GM12878 (cell line): ENCODE results near the gene PIGS. TPM values are rescaled to one million over a fixed set of nuclear protein-coding genes. Genes with fewer than 3 reads are reported as not detected.

Source experiments
- ATF3 ChIP-seq: IDR thresholded peaks from 2 replicates; pipeline ENCODE4 v1.6.1; 2011; ENCODE audit warnings: low read depth, mild to moderate bottlenecking, low read length, moderate library complexity, borderline replicate concordance; ENCODE audit errors: extremely low read depth
- ATF7 ChIP-seq: fragments of 450-650 bp; IDR thresholded peaks from 2 replicates; pipeline ENCODE4 v1.6.1; 2016; ENCODE audit warnings: low read depth, mild to moderate bottlenecking
- CBFB ChIP-seq: IDR thresholded peaks from 2 replicates; pipeline ENCODE4 v1.6.1; 2016; ENCODE audit warnings: antibody characterized with exemption, low read depth
- CEBPB ChIP-seq, 2 experiments: fragments of 150-350 bp in 1 of 2; IDR thresholded peaks; 2 replicates each; pipeline ENCODE4 v1.6.1; 2012 to 2014; ENCODE audit warnings: low read depth in 2 of 2, low read length in 2 of 2, borderline replicate concordance in 1 of 2, inconsistent platforms in 1 of 2
- CREB1 ChIP-seq: IDR thresholded peaks from 2 replicates; pipeline ENCODE4 v1.6.1; 2012; ENCODE audit warnings: low read depth, mild to moderate bottlenecking, inconsistent platforms
- EGR1 ChIP-seq, 2 experiments: IDR thresholded peaks; 1 replicate in 1 of 2; 2 replicates in 1 of 2; pipeline ENCODE4 v1.6.1; 2011 to 2012; ENCODE audit warnings: low read depth in 2 of 2, low read length in 2 of 2, borderline replicate concordance in 1 of 2, mild to moderate bottlenecking in 1 of 2, moderate library complexity in 1 of 2
- ELK1 ChIP-seq: IDR thresholded peaks from 2 replicates; pipeline ENCODE4 v1.6.1; 2012; ENCODE audit warnings: low read depth, low read length, improper control_type of control experiment
- ETV6 ChIP-seq, 2 experiments: fragments of 450-650 bp in 1 of 2; IDR thresholded peaks in 1 of 2; conservative IDR thresholded peaks in 1 of 2; 2 replicates each; pipeline ENCODE4 v1.6.1; 2014; ENCODE audit warnings: antibody characterized with exemption in 1 of 2, borderline replicate concordance in 1 of 2, low read depth in 1 of 2, mild to moderate bottlenecking in 1 of 2, moderate library complexity in 1 of 2
- HDAC6 ChIP-seq: fragments of 200-600 bp; sonication (generic); IDR thresholded peaks from one replicate; pipeline ENCODE4 v1.8.0; 2017; ENCODE audit warnings: antibody characterized with exemption; ENCODE audit not compliant: unreplicated experiment
- HDGF ChIP-seq: fragments of 450-650 bp; IDR thresholded peaks from 2 replicates; pipeline ENCODE4 v1.6.1; 2016; ENCODE audit warnings: antibody characterized with exemption
- JUND ChIP-seq: IDR thresholded peaks from 2 replicates; pipeline ENCODE4 v1.6.1; 2012; ENCODE audit warnings: low read depth, mild to moderate bottlenecking, low read length, improper control_type of control experiment, moderate library complexity
- MEF2B ChIP-seq: fragments of 450-650 bp; IDR thresholded peaks from 2 replicates; pipeline ENCODE4 v1.6.1; 2018; ENCODE audit warnings: mild to moderate bottlenecking, moderate library complexity; ENCODE audit not compliant: partially characterized antibody, poor library complexity, severe bottlenecking
- MYC ChIP-seq: IDR thresholded peaks from 2 replicates; pipeline ENCODE4 v1.6.1; 2011; ENCODE audit warnings: mild to moderate bottlenecking, low read length, moderate library complexity, inconsistent platforms; ENCODE audit not compliant: insufficient read depth, insufficient replicate concordance, insufficient read length, severe bottlenecking
- NKRF ChIP-seq: fragments of 450-650 bp; conservative IDR thresholded peaks from 2 replicates; pipeline ENCODE4 v1.6.1; 2017; ENCODE audit warnings: mild to moderate bottlenecking, moderate library complexity
- NR2C1 ChIP-seq: fragments of 450-650 bp; IDR thresholded peaks from 2 replicates; pipeline ENCODE4 v1.6.1; 2017; ENCODE audit warnings: antibody characterized with exemption, mild to moderate bottlenecking, moderate library complexity
- NRF1 ChIP-seq: conservative IDR thresholded peaks from 2 replicates; pipeline ENCODE4 v1.6.1; 2011; ENCODE audit warnings: mild to moderate bottlenecking, low read depth, low read length, improper control_type of control experiment
- PAX8 ChIP-seq: fragments of 450-650 bp; IDR thresholded peaks from 2 replicates; pipeline ENCODE4 v1.6.1; 2017; ENCODE audit warnings: mild to moderate bottlenecking, moderate library complexity
- RB1 ChIP-seq: fragments of 450-650 bp; formaldehyde crosslinking; IDR thresholded peaks from 2 replicates; pipeline ENCODE4 v1.6.1; 2017; ENCODE audit warnings: mild to moderate bottlenecking, borderline replicate concordance
- SREBF2 ChIP-seq: IDR thresholded peaks from 2 replicates; pipeline ENCODE4 v1.6.1; 2012; ENCODE audit warnings: mild to moderate bottlenecking, low read length
- TBL1XR1 ChIP-seq: IDR thresholded peaks from 2 replicates; pipeline ENCODE4 v1.6.1; 2012; ENCODE audit warnings: low read depth, low read length, improper control_type of control experiment
- USF2 ChIP-seq: IDR thresholded peaks from 2 replicates; pipeline ENCODE4 v1.6.1; 2011; ENCODE audit warnings: low read depth, low read length, improper control_type of control experiment, borderline replicate concordance
- ZBTB40 ChIP-seq: fragments of 450-650 bp; IDR thresholded peaks from 2 replicates; pipeline ENCODE4 v1.6.1; 2016; ENCODE audit warnings: mild to moderate bottlenecking, moderate library complexity, borderline replicate concordance
- polyA plus RNA-seq, 11 experiments: library from polyadenylated mRNA; depleted of rRNA in 4 of 11; unstranded in 6 of 11; stranded (reverse) in 5 of 11; fragments of >200 nt; fragmentation: Nextera tagmentation in 4 of 11; fragmentation: Illumina TruSeq in 1 of 11; extraction: Ambion mirVana in 4 of 11; extraction: Trizol in 1 of 11; gene quantifications; 1 replicate in 1 of 11; 2 replicates in 10 of 11; pipeline versions ENCODE4 v1.2.1 to v1.2.3, GENCODE V29; 2011 to 2016; ENCODE audit warnings: inconsistent platforms in 2 of 11, missing spikeins in 2 of 11, low read depth in 1 of 11
- total RNA-seq, 4 experiments: library from RNA; depleted of rRNA in 3 of 4; stranded (reverse); fragments of >200 nt in 3 of 4; fragmentation: Illumina TruSeq in 1 of 4; extraction: Trizol in 1 of 4; gene quantifications; 2 replicates each; pipeline versions ENCODE4 v1.2.1 to v1.2.3, GENCODE V29; 2013 to 2021

PIGS gene
- total and polyA plus RNA-seq, 10 of the 15 experiments (the other 5 are each of a cell fraction or from before 2014, with no cell fraction given), result 27.5 to 73.7 (median 50.7) TPM

- TF ChIP-seq JUND (no peak), MEF2B (no peak), MYC (no peak), NR2C1 (no peak), ATF3 (no peak), HDGF (peak; percentile 91), ELK1 (no peak), EGR1 (IDR thresholded peaks at IDR 0.05; ENCODE audit: borderline replicate concordance in 1 of 2, low read depth in 2 of 2, low read length in 2 of 2) (no peak), CBFB (no peak; the same call in 1 of the 2 replicates), CREB1 (peak; percentile 73), USF2 (no peak), NKRF (peak; percentile 63), ATF7 (no peak), TBL1XR1 (no peak), ETV6 (conservative IDR thresholded peaks at IDR 0.05 in 1 of 2, IDR thresholded peaks at IDR 0.05 in 1 of 2; ENCODE audit: borderline replicate concordance in 1 of 2, low read depth in 1 of 2) (no peak), CEBPB (IDR thresholded peaks at IDR 0.05; ENCODE audit: borderline replicate concordance in 1 of 2, low read depth in 2 of 2, low read length in 2 of 2) (no peak), ZBTB40 (no peak), PAX8 (no peak), HDAC6 (no peak), NRF1 (no peak), SREBF2 (no peak), RB1 (no peak)
Observed at GRCh38 chr17:28598799-28599310, 27.5 kb upstream of the PIGS start, which contains the start of gene SPAG5 (continued).
